ENCODE data around the gene C16orf87. TPM values are rescaled to one million over a fixed set of nuclear protein-coding genes. Genes with fewer than 3 reads are reported as not detected.

C16orf87 gene
- total RNA-seq, 1 experiment from 2014 or later = 10.2 TPM

DNA sequence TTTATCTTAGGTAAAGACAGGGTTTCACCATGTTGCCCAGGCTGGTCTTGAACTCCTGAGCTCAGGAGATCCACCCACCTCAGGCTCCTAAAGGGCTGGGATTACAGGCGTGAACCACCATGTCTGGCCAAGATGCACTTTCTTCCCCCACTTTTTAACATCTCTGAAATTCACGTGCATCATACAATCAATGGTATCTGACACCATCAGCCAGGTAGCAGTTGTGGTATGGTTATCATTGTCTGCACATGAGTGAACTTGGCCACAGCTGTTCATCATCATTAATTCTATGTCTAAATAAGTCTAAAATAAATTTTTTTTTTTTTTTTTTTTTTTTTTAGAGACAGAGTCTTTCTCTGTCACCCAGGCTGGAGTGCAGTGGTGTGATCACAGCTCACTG, 48.7 kb downstream of the C16orf87 start:
- H3K4me2 ChIP-seq (ENCODE audit: low read length) = no peak overlapping the region
- H4K20me1 ChIP-seq (ENCODE audit: insufficient read depth) = no peaks in the 10 kb centered on the region
- H3K27me3 ChIP-seq (ENCODE audit: insufficient read depth, low read length) = no peaks in the 10 kb centered on the region
- no TSS peak for BruUV-seq (replicated peaks)
- H3K9me2 ChIP-seq (ENCODE audit: insufficient read depth) = no peaks in the 10 kb centered on the region
- intact Hi-C loops (cut with micrococcal nuclease) = no loop called here
- H3K9ac ChIP-seq (ENCODE audit: low read length) = no peak overlapping the region
- no peak overlapping the region for H2AFZ ChIP-seq (ENCODE audit: low read depth, low read length, poor library complexity, severe bottlenecking)
- TF ChIP-seq, protein P1, sequence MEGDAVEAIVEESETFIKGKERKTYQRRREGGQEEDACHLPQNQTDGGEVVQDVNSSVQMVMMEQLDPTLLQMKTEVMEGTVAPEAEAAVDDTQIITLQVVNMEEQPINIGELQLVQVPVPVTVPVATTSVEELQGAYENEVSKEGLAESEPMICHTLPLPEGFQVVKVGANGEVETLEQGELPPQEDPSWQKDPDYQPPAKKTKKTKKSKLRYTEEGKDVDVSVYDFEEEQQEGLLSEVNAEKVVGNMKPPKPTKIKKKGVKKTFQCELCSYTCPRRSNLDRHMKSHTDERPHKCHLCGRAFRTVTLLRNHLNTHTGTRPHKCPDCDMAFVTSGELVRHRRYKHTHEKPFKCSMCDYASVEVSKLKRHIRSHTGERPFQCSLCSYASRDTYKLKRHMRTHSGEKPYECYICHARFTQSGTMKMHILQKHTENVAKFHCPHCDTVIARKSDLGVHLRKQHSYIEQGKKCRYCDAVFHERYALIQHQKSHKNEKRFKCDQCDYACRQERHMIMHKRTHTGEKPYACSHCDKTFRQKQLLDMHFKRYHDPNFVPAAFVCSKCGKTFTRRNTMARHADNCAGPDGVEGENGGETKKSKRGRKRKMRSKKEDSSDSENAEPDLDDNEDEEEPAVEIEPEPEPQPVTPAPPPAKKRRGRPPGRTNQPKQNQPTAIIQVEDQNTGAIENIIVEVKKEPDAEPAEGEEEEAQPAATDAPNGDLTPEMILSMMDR (IDR thresholded peaks at IDR 0.05 in 2 of 3, conservative IDR thresholded peaks at IDR 0.05 in 1 of 3; ENCODE audit: borderline replicate concordance in 1 of 3, insufficient read depth in 1 of 3, low read depth in 2 of 3, low read length in 2 of 3) = no peak
- TF ChIP-seq, protein P2, sequence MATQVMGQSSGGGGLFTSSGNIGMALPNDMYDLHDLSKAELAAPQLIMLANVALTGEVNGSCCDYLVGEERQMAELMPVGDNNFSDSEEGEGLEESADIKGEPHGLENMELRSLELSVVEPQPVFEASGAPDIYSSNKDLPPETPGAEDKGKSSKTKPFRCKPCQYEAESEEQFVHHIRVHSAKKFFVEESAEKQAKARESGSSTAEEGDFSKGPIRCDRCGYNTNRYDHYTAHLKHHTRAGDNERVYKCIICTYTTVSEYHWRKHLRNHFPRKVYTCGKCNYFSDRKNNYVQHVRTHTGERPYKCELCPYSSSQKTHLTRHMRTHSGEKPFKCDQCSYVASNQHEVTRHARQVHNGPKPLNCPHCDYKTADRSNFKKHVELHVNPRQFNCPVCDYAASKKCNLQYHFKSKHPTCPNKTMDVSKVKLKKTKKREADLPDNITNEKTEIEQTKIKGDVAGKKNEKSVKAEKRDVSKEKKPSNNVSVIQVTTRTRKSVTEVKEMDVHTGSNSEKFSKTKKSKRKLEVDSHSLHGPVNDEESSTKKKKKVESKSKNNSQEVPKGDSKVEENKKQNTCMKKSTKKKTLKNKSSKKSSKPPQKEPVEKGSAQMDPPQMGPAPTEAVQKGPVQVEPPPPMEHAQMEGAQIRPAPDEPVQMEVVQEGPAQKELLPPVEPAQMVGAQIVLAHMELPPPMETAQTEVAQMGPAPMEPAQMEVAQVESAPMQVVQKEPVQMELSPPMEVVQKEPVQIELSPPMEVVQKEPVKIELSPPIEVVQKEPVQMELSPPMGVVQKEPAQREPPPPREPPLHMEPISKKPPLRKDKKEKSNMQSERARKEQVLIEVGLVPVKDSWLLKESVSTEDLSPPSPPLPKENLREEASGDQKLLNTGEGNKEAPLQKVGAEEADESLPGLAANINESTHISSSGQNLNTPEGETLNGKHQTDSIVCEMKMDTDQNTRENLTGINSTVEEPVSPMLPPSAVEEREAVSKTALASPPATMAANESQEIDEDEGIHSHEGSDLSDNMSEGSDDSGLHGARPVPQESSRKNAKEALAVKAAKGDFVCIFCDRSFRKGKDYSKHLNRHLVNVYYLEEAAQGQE (IDR thresholded peaks at IDR 0.05; ENCODE audit: low read depth) = no peak
- TF ChIP-seq RAD21 (IDR thresholded peaks at IDR 0.05; ENCODE audit: low read depth) (no peak), ZNF274 (IDR thresholded peaks at IDR 0.05; ENCODE audit: low read depth, low read length) (no peak), CBX3 (IDR thresholded peaks at IDR 0.05; ENCODE audit: low read depth) (no peak), SP1 (IDR thresholded peaks at IDR 0.05; ENCODE audit: low read depth) (no peak), EZH2 (IDR thresholded peaks at IDR 0.05) (no peak), CEBPB (IDR thresholded peaks at IDR 0.05; ENCODE audit: low read depth) (no peak), SRF (IDR thresholded peaks at IDR 0.05; ENCODE audit: low read depth) (no peak), TCF7L2 (IDR thresholded peaks at IDR 0.05; ENCODE audit: borderline replicate concordance, extremely low read depth, insufficient read depth, insufficient read length) (no peak)
- H3K79me2 ChIP-seq (ENCODE audit: insufficient read depth, low read length) = no peaks in the 10 kb centered on the region
- H3K4me3 ChIP-seq (replicated peaks in 1 of 2; ENCODE audit: low read depth in 1 of 2, low read length in 2 of 2) = no peak overlapping the region
- CTCF ChIA-PET = no interaction called here
- POLR2A ChIA-PET = no interaction called here
- RAD21 ChIA-PET (ENCODE audit: low non-redundant PET in 1 of 2, low total read pairs in 2 of 2, uncharacterized antibody in 2 of 2, unreplicated experiment in 2 of 2) = no interaction called here
- no peaks in the 10 kb centered on the region for H3K4me1 ChIP-seq (ENCODE audit: control insufficient read depth in 1 of 2, insufficient read depth in 2 of 2, low read length in 2 of 2)
- ATAC-seq (no peak), DNase-seq (ENCODE audit: low read depth, low spot score) (no peak)
- no peak overlapping the region for H3K27ac ChIP-seq (ENCODE audit: low read depth, low read length)
- no peaks in the 10 kb centered on the region; a peak in 1 of 4 replicates for H3K9me3 ChIP-seq (ENCODE audit: control insufficient read depth in 1 of 2, insufficient read depth in 1 of 2, low read depth in 1 of 2, low read length in 2 of 2)
- no peaks in the 10 kb centered on the region for H3K36me3 ChIP-seq (ENCODE audit: control insufficient read depth in 1 of 2, insufficient read depth in 2 of 2, low read length in 2 of 2)

Measured in HCT116 (cell line).